ENCODE measurements around the gene MYO7B.

MYO7B gene

GRCh38 chr2:127592761-127593227, 57.3 kb downstream of the MYO7B start:
- DNase-seq (ENCODE audit: low read depth in 1 of 2, low spot score in 1 of 2), result no peak
- in situ Hi-C loops (cut with HindIII; ENCODE audit: low pct_unique_long_range_greater_than_20kb, low sequenced_read_pairs), result no loop called here
- TF ChIP-seq JUND (IDR thresholded peaks at IDR 0.05; ENCODE audit: low read depth), result no peak

GRCh38 chr2:127593228-127594115, 58.0 kb downstream of the MYO7B start:
- in situ Hi-C loops (cut with HindIII; ENCODE audit: low pct_unique_long_range_greater_than_20kb, low sequenced_read_pairs), result no loop called here
- no peak for DNase-seq (ENCODE audit: low read depth in 1 of 2, low spot score in 1 of 2)
- TF ChIP-seq JUND (IDR thresholded peaks at IDR 0.05; ENCODE audit: low read depth), result no peak

GRCh38 chr2:127594116-127594591, 58.7 kb downstream of the MYO7B start:
- TF ChIP-seq JUND (IDR thresholded peaks at IDR 0.05; ENCODE audit: low read depth), result no peak
- DNase-seq (ENCODE audit: low read depth in 1 of 2, low spot score in 1 of 2), result no peak
- in situ Hi-C loops (cut with HindIII; ENCODE audit: low pct_unique_long_range_greater_than_20kb, low sequenced_read_pairs), result no loop called here

GRCh38 chr2:127596311-127597045, 61.0 kb downstream of the MYO7B start:
- TF ChIP-seq JUND (IDR thresholded peaks at IDR 0.05; ENCODE audit: low read depth), result no peak

GRCh38 chr2:127597046-127597983, 61.8 kb downstream of the MYO7B start:
- TF ChIP-seq JUND (IDR thresholded peaks at IDR 0.05; ENCODE audit: low read depth), result no peak
- in situ Hi-C loops (cut with HindIII; ENCODE audit: low pct_unique_long_range_greater_than_20kb, low sequenced_read_pairs), result no loop called here
- DNase-seq (ENCODE audit: low read depth in 1 of 2, low spot score in 1 of 2), result no peak

More at GRCh38 chr2:127596311-127597045, 61.0 kb downstream of the MYO7B start:
- DNase-seq (ENCODE audit: low read depth in 1 of 2, low spot score in 1 of 2), result no peak
- in situ Hi-C loops (cut with HindIII; ENCODE audit: low pct_unique_long_range_greater_than_20kb, low sequenced_read_pairs), result no loop called here

- no peak for DNase-seq (ENCODE audit: low read depth in 1 of 2, low spot score in 1 of 2)
- in situ Hi-C loops (cut with HindIII; ENCODE audit: low pct_unique_long_range_greater_than_20kb, low sequenced_read_pairs), result no loop called here
- no peak for TF ChIP-seq JUND (IDR thresholded peaks at IDR 0.05; ENCODE audit: low read depth)
These were observed 62.5 kb downstream of the MYO7B start for GRCh38 chr2:127597984-127598380.

GRCh38 chr2:127598711-127599110, 63.2 kb downstream of the MYO7B start:
- no peak for DNase-seq (ENCODE audit: low read depth in 1 of 2, low spot score in 1 of 2)
- TF ChIP-seq JUND (IDR thresholded peaks at IDR 0.05; ENCODE audit: low read depth), result no peak
- in situ Hi-C loops (cut with HindIII; ENCODE audit: low pct_unique_long_range_greater_than_20kb, low sequenced_read_pairs), result no loop called here

- TF ChIP-seq JUND (IDR thresholded peaks at IDR 0.05; ENCODE audit: low read depth), result no peak
- DNase-seq (ENCODE audit: low read depth in 1 of 2, low spot score in 1 of 2), result no peak
- in situ Hi-C loops (cut with HindIII; ENCODE audit: low pct_unique_long_range_greater_than_20kb, low sequenced_read_pairs), result no loop called here
These were observed 63.7 kb downstream of the MYO7B start for GRCh38 chr2:127599211-127599610.

- in situ Hi-C loops (cut with HindIII; ENCODE audit: low pct_unique_long_range_greater_than_20kb, low sequenced_read_pairs), result no loop called here
- no peak for DNase-seq (ENCODE audit: low read depth in 1 of 2, low spot score in 1 of 2)
- no peak for TF ChIP-seq JUND (IDR thresholded peaks at IDR 0.05; ENCODE audit: low read depth)
These were observed 69.5 kb downstream of the MYO7B start for GRCh38 chr2:127604986-127605385.

- no peak for DNase-seq (ENCODE audit: low read depth in 1 of 2, low spot score in 1 of 2)
- TF ChIP-seq JUND (IDR thresholded peaks at IDR 0.05; ENCODE audit: low read depth), result no peak
- in situ Hi-C loops (cut with HindIII; ENCODE audit: low pct_unique_long_range_greater_than_20kb, low sequenced_read_pairs), result no loop called here
These were observed 70.3 kb downstream of the MYO7B start for GRCh38 chr2:127605691-127606263.

- in situ Hi-C loops (cut with HindIII; ENCODE audit: low pct_unique_long_range_greater_than_20kb, low sequenced_read_pairs), result no loop called here
- TF ChIP-seq JUND (IDR thresholded peaks at IDR 0.05; ENCODE audit: low read depth), result no peak
- DNase-seq (ENCODE audit: low read depth in 1 of 2, low spot score in 1 of 2), result no peak
These were observed 71.3 kb downstream of the MYO7B start for GRCh38 chr2:127606625-127607398.

Measured in T47D (cell line).